Esophagus squamous epithelium (tissue), 5 donors: ENCODE measurements around the gene TMEM132D. TPM values are rescaled to one million over a fixed set of nuclear protein-coding genes. Genes with fewer than 3 reads are reported as not detected.

Experiments
- DNase-seq: peaks from one replicate; lab custom pipeline; 2025; lab: John Stamatoyannopoulos, UW
- H3K27ac ChIP-seq, 4 donors: fragments of 200-600 bp; sonication (generic); one replicate each; pipeline ENCODE4 v1.5.1; 2016 to 2019; ENCODE audit warnings: mild to moderate bottlenecking in 1 of 4
- H3K27me3 ChIP-seq, 4 donors: fragments of 200-600 bp; sonication (generic); 1 replicate in 3 of 4; 2 replicates in 1 of 4; pipeline versions ENCODE4 v1.5.1 to v1.6.0; 2017 to 2021; ENCODE audit warnings: antibody characterized with exemption in 1 of 4
- H3K36me3 ChIP-seq, 3 donors: fragments of 200-600 bp; sonication (generic); one replicate each; pipeline ENCODE4 v1.5.1; 2016 to 2019
- H3K4me1 ChIP-seq, 3 donors: fragments of 200-600 bp; sonication (generic); one replicate each; pipeline ENCODE4 v1.5.1; 2017 to 2019
- H3K4me3 ChIP-seq, 4 donors: fragments of 200-600 bp; sonication (generic); 1 replicate in 3 of 4; 2 replicates in 1 of 4; pipeline ENCODE4 v1.5.1; 2016 to 2019; ENCODE audit warnings: mild to moderate bottlenecking in 2 of 4, moderate library complexity in 1 of 4
- H3K9me3 ChIP-seq, 3 donors: fragments of 200-600 bp; sonication (generic); one replicate each; pipeline ENCODE4 v1.5.1; 2016 to 2019
- CTCF ChIP-seq, 6 experiments: fragments of 450-650 bp in 4 of 6; fragments of 200-600 bp in 2 of 6; sonication (generic) in 2 of 6; IDR thresholded peaks; one replicate each; pipeline ENCODE4 v1.5.1; 2016 to 2019; ENCODE audit warnings: antibody characterized with exemption in 6 of 6, mild to moderate bottlenecking in 4 of 6, moderate library complexity in 4 of 6
- POLR2A ChIP-seq, 4 donors: fragments of 450-650 bp; IDR thresholded peaks; one replicate each; pipeline ENCODE4 v1.6.1; 2017; ENCODE audit warnings: antibody characterized with exemption in 4 of 4, mild to moderate bottlenecking in 4 of 4, moderate library complexity in 3 of 4
- WGBS, 2 donors: methylation state at CpG; one replicate each; pipeline ENCODE4 v1.1.5; 2018; 5-methylcytosine and 5-hydroxymethylcytosine counted together
- intact Hi-C: fragments of 100-400 bp; cut with DNase I; formaldehyde crosslinking; loops from one replicate; pipeline ENCODE4 v1.15.0; 2022
- total RNA-seq, 4 donors: library from RNA; depleted of rRNA; stranded (reverse); fragments of >200 nt; gene quantifications; one replicate each; pipeline ENCODE4 v1.1.0, GENCODE V29; 2016
- donor health status: DM: yes; HTN: yes; CAD: no.

Gene TMEM132D
- total RNA-seq, 4 donors from 2014 or later = not detected

GRCh38 chr12:129325566-129325965 lies 578.3 kb downstream of the TMEM132D start:
- Histone ChIP-seq H3K27me3 (no peaks in the 10 kb centered on the region), H3K4me1 (no peaks in the 10 kb centered on the region), H3K36me3 (no peaks in the 10 kb centered on the region), H3K27ac (no peak overlapping the region), H3K4me3 (no peak overlapping the region), H3K9me3 (no peaks in the 10 kb centered on the region)
- no peak for DNase-seq
- TF ChIP-seq POLR2A (IDR thresholded peaks at IDR 0.05) (no peak), CTCF (IDR thresholded peaks at IDR 0.05) (no peak)
- intact Hi-C loops = no loop called here
- 83 to 90% methylated on average over 1 to 2 of the region's 2 CpGs for WGBS, 2 donors

- Histone ChIP-seq H3K4me3 (no peak overlapping the region), H3K9me3 (peaks cover 0 to 9% (median 0%) of the 10 kb centered on the region in 3 donors), H3K36me3 (no peaks in the 10 kb centered on the region), H3K27me3 (no peaks in the 10 kb centered on the region), H3K27ac (no peak overlapping the region), H3K4me1 (no peaks in the 10 kb centered on the region)
- DNase-seq = no peak
- TF ChIP-seq POLR2A (IDR thresholded peaks at IDR 0.05) = no peak
- TF ChIP-seq CTCF (IDR thresholded peaks at IDR 0.05) = no peak
- intact Hi-C loops = no loop called here
- 54 to 56% methylated on average over 4 of the region's 4 CpGs for WGBS, 2 donors
Measured at GRCh38 chr12:129312048-129312447, 591.8 kb downstream of the TMEM132D start.

- Histone ChIP-seq H3K36me3 (no peaks in the 10 kb centered on the region), H3K27me3 (no peaks in the 10 kb centered on the region), H3K4me1 (no peaks in the 10 kb centered on the region), H3K27ac (no peak overlapping the region), H3K9me3 (peaks cover 0 to 9% (median 0%) of the 10 kb centered on the region in 3 donors), H3K4me3 (no peak overlapping the region)
- 48 to 59% methylated on average over 2 of the region's 2 CpGs for WGBS, 2 donors
- intact Hi-C loops = no loop called here
- DNase-seq = no peak
- no peak for TF ChIP-seq CTCF (IDR thresholded peaks at IDR 0.05)
- no peak for TF ChIP-seq POLR2A (IDR thresholded peaks at IDR 0.05)
Measured at GRCh38 chr12:129310346-129310745, 593.5 kb downstream of the TMEM132D start.

GRCh38 chr12:129305851-129306250 lies 598.0 kb downstream of the TMEM132D start:
- H3K4me1 ChIP-seq = no peaks in the 10 kb centered on the region
- no peak for TF ChIP-seq POLR2A (IDR thresholded peaks at IDR 0.05)
- TF ChIP-seq CTCF (IDR thresholded peaks at IDR 0.05) = no peak
- no peaks in the 10 kb centered on the region for H3K27me3 ChIP-seq
- 57 to 69% methylated on average over 4 of the region's 4 CpGs for WGBS, 2 donors
- H3K27ac ChIP-seq = no peak overlapping the region
- no peaks in the 10 kb centered on the region for H3K36me3 ChIP-seq
- DNase-seq = no peak
- H3K9me3 ChIP-seq = peaks cover 0 to 21% (median 0%) of the 10 kb centered on the region in 3 donors
- H3K4me3 ChIP-seq = no peak overlapping the region
- intact Hi-C loops = no loop called here

- intact Hi-C loops = no loop called here
- H3K4me3 ChIP-seq = no peak overlapping the region
- H3K27me3 ChIP-seq = no peaks in the 10 kb centered on the region
- no peaks in the 10 kb centered on the region for H3K4me1 ChIP-seq
- no peak for TF ChIP-seq CTCF (IDR thresholded peaks at IDR 0.05)
- no peak for TF ChIP-seq POLR2A (IDR thresholded peaks at IDR 0.05)
- H3K36me3 ChIP-seq = no peaks in the 10 kb centered on the region
- H3K9me3 ChIP-seq = peaks cover 0 to 17% (median 0%) of the 10 kb centered on the region in 3 donors
- H3K27ac ChIP-seq = no peak overlapping the region
- WGBS, 2 donors = 91 to 95% methylated on average over 4 to 7 of the region's 7 CpGs
- DNase-seq = no peak
Measured at GRCh38 chr12:129304529-129304928, 599.3 kb downstream of the TMEM132D start.
